ENCODE data around the gene IL18.

GRCh38 chr11:112196519-112197087 lies 32.7 kb upstream of the IL18 start:
- TF ChIP-seq CTCF (IDR thresholded peaks at IDR 0.05) (no peak), POLR2A (IDR thresholded peaks at IDR 0.05) (no peak)
